NOMO-1 treated with DMSO at 0.1 percent for 48 hours (cell line): Measurements from ENCODE around the gene IL31.
"Not testable (repeated sequence)": the region's sequence is repeated elsewhere in the genome, so short reads cannot be mapped to it uniquely, and the experiment has no call there.

Experiments used
- DNase-seq: peaks from one replicate; lab custom pipeline; 2025; ENCODE audit not compliant: unreplicated experiment; lab: John Stamatoyannopoulos, UW

Gene IL31

DNA sequence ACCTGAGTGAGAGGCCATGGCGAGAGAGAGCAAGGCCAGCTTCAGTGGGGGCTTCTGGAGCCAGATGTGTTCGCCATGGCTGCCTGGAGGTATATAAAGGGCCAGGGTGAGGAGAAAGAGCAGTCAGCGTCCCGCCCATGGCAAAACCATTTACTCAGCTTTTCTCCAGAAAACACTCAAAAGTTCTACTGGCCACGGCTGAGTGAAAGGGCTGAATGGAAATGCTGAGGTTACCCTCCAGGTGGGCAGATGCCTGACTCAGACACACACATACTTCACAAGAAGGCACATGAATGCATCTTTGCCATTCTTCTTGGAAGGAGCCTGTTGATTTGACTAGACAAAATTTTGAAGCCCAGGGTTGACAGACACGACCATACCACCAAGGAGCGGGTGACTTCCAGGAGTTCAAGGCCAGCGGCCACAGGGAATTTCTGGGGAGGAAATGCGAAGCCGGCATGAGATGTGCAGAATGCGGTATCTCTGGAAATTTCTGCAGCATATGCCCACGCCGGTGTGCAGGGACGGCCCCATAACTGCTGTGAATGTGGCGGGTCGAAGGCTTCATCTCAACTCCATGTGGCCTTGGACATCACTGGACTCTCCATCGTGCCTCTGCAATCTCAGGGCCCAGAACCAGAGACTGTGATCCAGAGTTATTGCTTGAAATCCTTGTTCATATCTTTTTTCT, at the start of gene IL31:
IL31 (minus strand) TSS at position 67 of the 691 bp plus-strand sequence; CDS start at position 18, 49 bp downstream.
- no peak for DNase-seq

- no peak for DNase-seq
Measured at GRCh38 chr12:122216445-122216844, 42.4 kb upstream of the IL31 start.

GRCh38 chr12:122215771-122216170, 41.8 kb upstream of the IL31 start:
- DNase-seq, result no peak

DNA sequence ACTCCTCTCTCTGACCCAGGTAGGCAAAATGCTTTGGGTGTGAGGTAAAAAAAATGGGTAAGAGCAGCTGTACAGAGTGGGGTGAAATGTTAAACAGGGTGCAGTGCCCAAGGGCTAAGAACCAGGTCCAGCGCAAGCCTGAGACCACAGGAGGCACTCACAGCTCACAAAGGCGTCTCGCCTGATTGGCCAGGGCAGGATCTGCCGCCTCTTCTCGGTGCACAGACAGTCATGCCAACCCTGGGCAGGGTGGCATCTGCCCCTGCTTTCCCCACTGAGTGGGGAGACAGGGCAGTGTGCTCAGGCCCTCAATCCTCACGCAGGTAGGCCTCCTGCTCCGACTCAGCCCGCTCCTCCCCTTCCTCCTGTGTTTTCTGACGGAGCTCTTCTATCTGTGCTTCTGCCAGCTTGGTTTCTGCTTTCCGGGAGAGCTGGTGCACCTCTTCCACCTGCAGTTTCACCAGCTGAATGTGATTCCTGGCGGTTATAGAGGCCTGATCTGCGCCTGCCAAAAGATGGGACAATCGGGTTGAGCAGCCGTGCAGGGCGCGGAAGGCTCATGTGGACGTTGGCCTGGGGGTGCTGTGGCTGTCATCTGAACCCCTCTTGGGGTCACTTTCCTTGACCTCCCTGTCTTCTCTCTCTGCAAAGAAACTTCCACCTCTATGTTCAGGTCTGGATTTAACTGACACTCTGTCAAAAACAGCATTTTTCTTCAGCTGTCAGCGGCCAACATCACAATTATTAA, 34.2 kb upstream of the IL31 start:
- DNase-seq, result no peak

DNA sequence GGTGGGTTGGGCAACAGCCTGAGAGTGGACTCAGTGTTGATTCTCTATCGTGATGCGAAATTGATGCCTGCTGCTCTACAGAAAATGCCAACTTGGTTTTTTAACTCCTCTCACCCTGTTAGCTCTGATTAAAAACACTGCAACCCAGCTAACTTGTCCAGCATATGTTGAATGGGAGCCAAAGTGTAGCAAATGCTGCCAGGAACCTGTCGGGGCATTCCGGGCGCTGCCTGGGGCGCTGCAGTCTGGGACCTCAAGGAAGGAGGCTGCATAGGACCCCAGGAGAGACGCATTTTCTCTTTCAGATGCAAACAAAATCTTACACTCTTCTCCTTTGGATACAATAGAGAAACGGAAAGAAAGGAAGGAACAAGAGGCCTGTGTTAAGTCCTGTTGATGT, 33.4 kb upstream of the IL31 start:
- no peak for DNase-seq

DNA sequence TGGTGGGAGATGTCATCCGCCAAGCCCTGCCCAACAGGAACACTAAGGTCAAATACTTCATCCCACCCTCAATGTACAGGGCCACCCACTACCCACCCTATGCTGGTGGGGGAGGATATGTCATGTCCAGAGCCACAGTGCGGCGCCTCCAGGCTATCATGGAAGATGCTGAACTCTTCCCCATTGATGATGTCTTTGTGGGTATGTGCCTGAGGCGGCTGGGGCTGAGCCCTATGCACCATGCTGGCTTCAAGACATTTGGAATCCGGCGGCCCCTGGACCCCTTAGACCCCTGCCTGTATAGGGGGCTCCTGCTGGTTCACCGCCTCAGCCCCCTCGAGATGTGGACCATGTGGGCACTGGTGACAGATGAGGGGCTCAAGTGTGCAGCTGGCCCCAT, 33.0 kb upstream of the IL31 start:
- no peak for DNase-seq

- DNase-seq, result no peak
Measured at GRCh38 chr12:122206111-122206881, 32.3 kb upstream of the IL31 start.

- no peak for DNase-seq
Measured at GRCh38 chr12:122205053-122205925, 31.3 kb upstream of the IL31 start.

- DNase-seq, result no peak
Measured at GRCh38 chr12:122204167-122205052, 30.4 kb upstream of the IL31 start.

DNA sequence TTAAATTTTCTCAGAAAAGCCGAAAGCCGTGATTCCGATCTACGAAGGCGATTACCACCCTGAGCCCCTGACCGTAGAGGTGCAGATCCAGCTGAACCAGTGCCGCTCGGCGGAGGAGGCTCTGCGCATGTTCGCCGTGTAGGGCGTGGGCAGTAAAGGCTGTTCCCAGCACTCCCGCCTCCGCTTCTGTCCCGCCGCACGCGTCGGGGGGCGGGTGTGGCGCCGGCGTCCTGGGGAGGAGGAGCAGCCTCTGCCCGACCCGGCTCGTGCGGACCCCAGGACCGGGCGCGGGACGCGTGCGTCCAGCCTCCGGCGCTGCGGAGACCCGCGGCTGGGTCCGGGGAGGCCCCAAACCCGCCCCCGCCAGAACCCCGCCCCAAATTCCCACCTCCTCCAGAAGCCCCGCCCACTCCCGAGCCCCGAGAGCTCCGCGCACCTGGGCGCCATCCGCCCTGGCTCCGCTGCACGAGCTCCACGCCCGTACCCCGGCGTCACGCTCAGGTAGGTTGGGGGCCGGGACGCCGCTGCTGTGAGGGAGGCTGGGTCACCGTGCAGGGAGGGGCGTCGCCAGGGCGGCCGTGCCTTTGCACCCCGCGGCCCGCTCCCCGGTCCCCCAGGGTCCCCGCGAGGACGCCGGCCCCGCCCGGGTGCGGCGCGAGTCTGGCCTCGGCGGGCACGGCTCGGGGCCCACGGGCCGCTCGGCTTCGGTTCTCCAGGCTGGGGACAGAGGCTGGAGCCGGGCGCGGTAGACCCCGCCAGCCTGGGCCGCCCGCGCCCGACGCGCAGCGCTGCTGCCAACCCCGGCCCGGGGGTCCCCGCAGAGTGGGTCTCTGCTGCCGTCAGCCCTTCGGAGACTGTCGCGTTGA, 29.5 kb upstream of the IL31 start, which contains the start of gene B3GNT4:
B3GNT4 (plus strand) TSS at position 409 of the 866 bp plus-strand sequence. CDS start 910 bp downstream, outside the sequence.
- no peak for DNase-seq

DNA sequence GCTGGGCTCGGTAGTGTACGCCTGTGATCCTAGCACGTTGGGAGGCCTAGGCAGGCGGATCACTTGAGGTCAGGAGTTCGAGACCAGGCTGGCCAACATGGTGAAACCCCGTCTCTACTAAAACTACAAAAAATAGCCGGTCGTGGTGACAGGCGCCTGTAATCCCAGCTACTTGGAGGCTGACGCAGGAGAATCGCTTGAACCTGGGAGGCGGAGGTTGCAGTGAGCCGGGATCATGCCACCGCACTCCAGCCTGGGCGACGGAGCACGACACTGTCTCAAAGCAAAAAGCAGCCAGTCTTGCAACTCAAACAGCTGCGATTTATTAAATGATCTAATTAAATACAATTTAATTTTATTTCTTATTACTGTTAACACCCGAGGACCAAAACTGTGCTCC, 28.8 kb upstream of the IL31 start:
- not testable (repeated sequence) for DNase-seq

DNA sequence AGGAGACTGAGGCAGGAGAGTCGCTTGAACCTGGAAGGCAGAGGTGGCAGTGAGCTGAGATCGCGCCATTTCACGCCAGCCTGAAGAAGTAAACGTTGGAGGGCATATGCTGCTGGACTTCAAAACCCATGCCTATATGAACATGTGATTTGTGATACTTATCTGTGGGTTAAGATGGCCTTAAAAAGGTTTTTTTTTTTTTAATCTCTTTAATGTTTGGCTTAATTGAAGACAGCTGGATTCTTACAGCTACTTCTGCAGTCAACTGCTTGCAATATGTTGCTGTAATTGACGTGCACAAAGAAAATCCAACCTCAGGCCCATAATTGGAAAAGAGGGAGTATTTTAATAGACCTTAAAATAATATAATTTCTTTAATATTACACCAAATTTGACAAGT, 28.0 kb upstream of the IL31 start:
- DNase-seq, result no peak

DNA sequence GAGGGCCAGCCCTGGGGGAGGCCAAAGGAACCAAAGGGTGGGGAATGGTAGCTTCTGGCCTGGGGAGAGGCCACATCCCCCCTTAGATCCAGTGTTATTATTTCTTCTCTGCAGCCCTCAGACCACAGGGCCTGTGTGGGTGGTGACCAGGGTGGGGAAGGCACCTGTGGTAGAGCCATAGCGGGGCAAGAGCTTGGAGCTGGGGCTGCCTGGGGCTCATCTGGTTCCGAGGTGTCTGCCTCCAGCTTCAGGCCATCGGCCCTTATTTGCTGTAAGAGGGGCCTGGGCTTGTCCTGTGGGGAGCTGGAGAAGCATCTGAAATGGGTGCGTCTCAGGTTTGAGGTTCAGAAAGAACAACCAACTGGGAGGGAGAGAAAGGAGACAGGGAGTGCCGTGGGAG, 27.4 kb upstream of the IL31 start:
- DNase-seq, result no peak

DNA sequence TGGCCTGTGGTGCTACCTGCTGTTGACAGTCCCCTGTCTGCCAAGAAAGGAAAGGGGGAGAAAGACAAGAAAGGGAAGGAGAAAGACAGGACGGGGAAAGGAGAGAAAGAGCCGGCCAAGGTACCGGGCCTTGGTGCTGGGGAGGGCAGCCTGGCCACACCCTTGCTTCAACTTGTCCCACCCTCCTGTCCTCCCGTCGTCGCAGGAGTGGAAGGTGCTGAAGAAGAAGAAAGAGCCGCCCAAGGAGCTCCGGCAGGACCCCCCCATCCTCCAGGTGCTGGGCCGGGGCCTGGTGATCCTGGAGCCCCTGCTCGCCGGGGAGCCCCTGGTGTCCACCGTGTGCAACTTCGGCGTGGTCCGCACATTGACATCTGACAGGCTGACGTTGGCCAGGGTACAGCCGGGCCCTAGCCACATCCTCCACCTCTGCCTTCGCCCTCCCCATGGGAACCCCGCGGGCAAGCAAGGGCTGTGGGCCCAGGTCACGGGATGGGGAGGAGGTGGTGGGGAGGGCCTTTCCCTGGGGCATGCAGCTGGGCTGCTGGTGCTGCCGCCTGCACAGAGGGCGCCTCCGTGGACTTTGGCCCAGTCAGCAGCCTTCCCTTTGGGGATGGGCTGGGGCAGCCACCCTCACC, 26.6 kb upstream of the IL31 start:
- DNase-seq, result no peak

GRCh38 chr12:122199484-122200355, 25.7 kb upstream of the IL31 start:
- no peak for DNase-seq

DNA sequence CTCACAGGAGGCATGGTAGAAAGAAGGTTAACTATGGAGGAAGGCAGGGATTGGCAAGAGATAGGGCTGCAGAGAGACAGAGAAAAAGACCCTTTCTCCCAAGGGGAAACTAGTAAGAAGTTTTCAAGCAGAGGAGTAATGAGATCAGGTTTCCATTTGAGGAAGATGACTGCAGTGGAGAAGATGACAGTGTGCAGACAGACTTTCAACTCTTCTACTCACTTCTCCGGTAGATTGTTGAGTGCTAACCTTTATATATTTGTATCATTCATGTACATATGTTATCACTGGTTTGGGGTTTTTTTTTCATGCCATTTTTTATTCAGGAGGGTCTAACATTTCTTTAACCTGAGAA, 23.6 kb upstream of the IL31 start:
- peak; percentile 8 for DNase-seq

DNA sequence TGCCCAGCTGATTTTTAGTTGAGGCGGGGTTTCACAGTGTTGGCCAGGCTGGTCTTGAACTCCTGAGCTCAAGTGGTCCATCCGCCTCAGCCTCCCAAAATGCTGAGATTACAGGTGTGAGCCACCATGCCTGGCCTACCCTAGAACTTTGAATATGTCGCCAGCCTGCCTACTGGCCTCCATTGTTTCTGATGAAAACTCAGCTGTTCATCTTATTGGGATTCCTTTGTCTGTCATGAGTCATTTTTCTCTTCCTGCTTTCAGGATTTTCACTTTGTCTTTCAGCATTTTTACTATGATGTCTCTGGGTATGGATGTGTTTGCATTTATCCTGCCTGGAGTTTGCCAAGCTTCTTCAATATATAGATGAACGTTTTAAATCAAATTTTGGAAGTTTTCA, 21.4 kb upstream of the IL31 start:
- DNase-seq, result no peak
